Measurements from ENCODE around the gene KCND1. TPM values are rescaled to one million over a fixed set of nuclear protein-coding genes. Genes with fewer than 3 reads are reported as not detected.

The KCND1 gene
- total and polyA plus RNA-seq, 2 of the 4 experiments (the other 2 are of a cell fraction), result 0.36 to 1.8 TPM

DNA sequence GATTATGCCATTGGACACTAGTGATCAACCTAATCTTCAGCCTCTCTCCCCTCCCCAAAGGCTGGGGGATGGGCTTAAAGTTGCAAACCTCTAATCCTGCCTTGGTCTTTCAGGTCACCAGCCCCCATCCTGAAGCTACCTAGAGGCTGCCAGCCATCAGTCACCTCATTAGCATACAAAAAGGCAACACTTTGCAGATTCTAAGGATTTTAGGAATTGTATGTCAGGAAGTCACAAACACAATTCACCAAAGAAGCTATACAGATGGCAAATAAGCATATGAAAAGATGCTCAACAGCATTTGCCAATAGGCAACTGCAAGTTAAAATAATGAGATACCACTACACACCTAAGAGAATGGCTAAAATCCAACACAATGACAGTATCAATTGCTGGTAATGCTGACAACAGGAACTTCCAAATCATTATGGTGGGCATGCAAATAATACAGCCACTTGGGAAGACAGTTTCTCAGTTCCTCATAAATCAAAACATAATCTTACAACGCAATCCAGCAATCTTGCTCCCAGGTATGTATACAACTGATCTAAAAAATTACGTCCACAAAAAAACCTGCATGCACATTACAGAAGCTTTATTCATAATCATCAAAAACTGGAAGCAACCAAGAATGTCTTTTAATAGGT, 43.8 kb downstream of the KCND1 start:
- Histone ChIP-seq H3K36me3 (ENCODE audit: control insufficient read depth, insufficient read depth, low read length) (peaks cover 24% of the 10 kb centered on the region), H3K4me2 (ENCODE audit: low read depth, low read length) (no peak overlapping the region), H3K14ac (replicated peaks; ENCODE audit: low read depth, low read length) (no peak overlapping the region), H2BK20ac (ENCODE audit: low read depth, low read length) (no peak overlapping the region), H3K18ac (ENCODE audit: low read depth, low read length) (no peak overlapping the region), H2AK9ac (replicated peaks; ENCODE audit: low read depth, low read length, poor library complexity) (no peak overlapping the region), H3K4me3 (ENCODE audit: insufficient read depth, low read depth, low read length) (no peak overlapping the region), H2AK5ac (ENCODE audit: low read depth, low read length) (no peak overlapping the region), H3K9ac (ENCODE audit: low read depth, low read length) (no peak overlapping the region), H3K23ac (ENCODE audit: low read depth, low read length) (no peak overlapping the region), H3K79me1 (ENCODE audit: low read depth in 1 of 2, low read length in 2 of 2) (peaks cover 0 to 5% of the 10 kb centered on the region in 2 experiments; a peak in 3 of 4 replicates), H3K4ac (ENCODE audit: low read depth, low read length) (no peak overlapping the region), H4K91ac (ENCODE audit: insufficient read depth, low read depth, low read length) (no peak overlapping the region), H2BK15ac (ENCODE audit: low read depth, low read length) (no peak overlapping the region), H4K8ac (ENCODE audit: low read depth in 2 of 2, low read length in 2 of 2) (no peak overlapping the region), H4K5ac (ENCODE audit: low read depth, low read length) (no peak overlapping the region), H3K9me1 (ENCODE audit: insufficient read depth, low read length) (no peaks in the 10 kb centered on the region), H3K9me3 (ENCODE audit: control insufficient read depth, insufficient read depth, low read length) (no peaks in the 10 kb centered on the region; the same call in 1 of the 2 replicates), H3K56ac (ENCODE audit: extremely low read depth, insufficient read depth, low read length) (no peak overlapping the region), H2BK120ac (ENCODE audit: low read depth, low read length) (no peak overlapping the region), H2AFZ (replicated peaks; ENCODE audit: low read length, poor library complexity) (no peak overlapping the region), H2BK5ac (ENCODE audit: low read depth, low read length, poor library complexity, severe bottlenecking) (no peak overlapping the region), H3K27ac (ENCODE audit: insufficient read depth, low read length) (no peak overlapping the region), H3K27me3 (ENCODE audit: control insufficient read depth, insufficient read depth, low read length) (no peaks in the 10 kb centered on the region), H4K20me1 (ENCODE audit: insufficient read depth, low read length) (no peaks in the 10 kb centered on the region), H3K4me1 (ENCODE audit: control insufficient read depth, insufficient read depth, low read length) (no peaks in the 10 kb centered on the region)
- dilution Hi-C loops (cut with HindIII; ENCODE audit: low sequenced_read_pairs, unreplicated experiment), result no loop called here
- CTCF ChIA-PET, result no interaction called here
- DNase-seq, result no peak
- intact Hi-C loops (cut with micrococcal nuclease), result no loop called here
- BruUV-seq (replicated peaks), result no TSS peak
- POLR2A ChIA-PET (ENCODE audit: unreplicated experiment), result no interaction called here
- ATAC-seq (ENCODE audit: low read depth), result no peak
- TF ChIP-seq MAZ (IDR thresholded peaks at IDR 0.05; ENCODE audit: borderline replicate concordance, low read depth, low read length), result no peak
- no peak for TF ChIP-seq NFE2L2 (IDR thresholded peaks at IDR 0.05; ENCODE audit: low read depth, low read length)
- no peak for TF ChIP-seq SMC3 (IDR thresholded peaks at IDR 0.05; ENCODE audit: low read depth, low read length)
- TF ChIP-seq POLR2A (IDR thresholded peaks at IDR 0.05; ENCODE audit: low read depth, low read length), result no peak
- TF ChIP-seq, protein P1, sequence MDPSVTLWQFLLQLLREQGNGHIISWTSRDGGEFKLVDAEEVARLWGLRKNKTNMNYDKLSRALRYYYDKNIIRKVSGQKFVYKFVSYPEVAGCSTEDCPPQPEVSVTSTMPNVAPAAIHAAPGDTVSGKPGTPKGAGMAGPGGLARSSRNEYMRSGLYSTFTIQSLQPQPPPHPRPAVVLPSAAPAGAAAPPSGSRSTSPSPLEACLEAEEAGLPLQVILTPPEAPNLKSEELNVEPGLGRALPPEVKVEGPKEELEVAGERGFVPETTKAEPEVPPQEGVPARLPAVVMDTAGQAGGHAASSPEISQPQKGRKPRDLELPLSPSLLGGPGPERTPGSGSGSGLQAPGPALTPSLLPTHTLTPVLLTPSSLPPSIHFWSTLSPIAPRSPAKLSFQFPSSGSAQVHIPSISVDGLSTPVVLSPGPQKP (IDR thresholded peaks at IDR 0.05; ENCODE audit: borderline replicate concordance, low read depth, low read length), result no peak
- no CpG with 5 or more reads among the region's 2 CpGs for WGBS, 2 experiments (ENCODE audit: extremely low coverage in 2 of 2, insufficient read length in 1 of 2)
- in situ Hi-C loops (cut with MboI; ENCODE audit: low sequenced_read_pairs), result no loop called here

Measured in IMR-90 (cell line).